RWPE1 (cell line): ENCODE results near the gene INPP4B.

Source experiments
- CTCF ChIA-PET: fragments of 350-600 bp; sonication (Branson Sonifier 250); formaldehyde crosslinking; extraction: SDS; loops from one replicate; lab custom pipeline; 2021; lab: Yijun Ruan, JAX
- POLR2A ChIA-PET: fragments of 400-600 bp; formaldehyde crosslinking; extraction: SDS; loops from one replicate; lab custom pipeline; 2020; ENCODE audit warnings: antibody characterized with exemption; ENCODE audit not compliant: low non-redundant PET; lab: Yijun Ruan, JAX
- DNase-seq: peaks from one replicate; pipeline ENCODE4 v3.0.0; 2012; ENCODE audit warnings: low spot score
- H3K27ac ChIP-seq: fragments of 450-650 bp; 2 replicates; pipeline ENCODE4 v1.5.1; 2017
- TF ChIP-seq, protein P1 (sequence below): fragments of 450-650 bp; conservative IDR thresholded peaks from 2 replicates; pipeline ENCODE4 v1.5.1; 2017; ENCODE audit warnings: low read depth, mild to moderate bottlenecking

INPP4B gene

GRCh38 chr4:142713282-142714030 is 132.6 kb downstream of the INPP4B start:
- ChIA-PET CTCF (no interaction called here), POLR2A (no interaction called here)
- DNase-seq = no peak
- no peak overlapping the region for H3K27ac ChIP-seq
- TF ChIP-seq, protein P1, sequence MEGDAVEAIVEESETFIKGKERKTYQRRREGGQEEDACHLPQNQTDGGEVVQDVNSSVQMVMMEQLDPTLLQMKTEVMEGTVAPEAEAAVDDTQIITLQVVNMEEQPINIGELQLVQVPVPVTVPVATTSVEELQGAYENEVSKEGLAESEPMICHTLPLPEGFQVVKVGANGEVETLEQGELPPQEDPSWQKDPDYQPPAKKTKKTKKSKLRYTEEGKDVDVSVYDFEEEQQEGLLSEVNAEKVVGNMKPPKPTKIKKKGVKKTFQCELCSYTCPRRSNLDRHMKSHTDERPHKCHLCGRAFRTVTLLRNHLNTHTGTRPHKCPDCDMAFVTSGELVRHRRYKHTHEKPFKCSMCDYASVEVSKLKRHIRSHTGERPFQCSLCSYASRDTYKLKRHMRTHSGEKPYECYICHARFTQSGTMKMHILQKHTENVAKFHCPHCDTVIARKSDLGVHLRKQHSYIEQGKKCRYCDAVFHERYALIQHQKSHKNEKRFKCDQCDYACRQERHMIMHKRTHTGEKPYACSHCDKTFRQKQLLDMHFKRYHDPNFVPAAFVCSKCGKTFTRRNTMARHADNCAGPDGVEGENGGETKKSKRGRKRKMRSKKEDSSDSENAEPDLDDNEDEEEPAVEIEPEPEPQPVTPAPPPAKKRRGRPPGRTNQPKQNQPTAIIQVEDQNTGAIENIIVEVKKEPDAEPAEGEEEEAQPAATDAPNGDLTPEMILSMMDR = no peak

DNA sequence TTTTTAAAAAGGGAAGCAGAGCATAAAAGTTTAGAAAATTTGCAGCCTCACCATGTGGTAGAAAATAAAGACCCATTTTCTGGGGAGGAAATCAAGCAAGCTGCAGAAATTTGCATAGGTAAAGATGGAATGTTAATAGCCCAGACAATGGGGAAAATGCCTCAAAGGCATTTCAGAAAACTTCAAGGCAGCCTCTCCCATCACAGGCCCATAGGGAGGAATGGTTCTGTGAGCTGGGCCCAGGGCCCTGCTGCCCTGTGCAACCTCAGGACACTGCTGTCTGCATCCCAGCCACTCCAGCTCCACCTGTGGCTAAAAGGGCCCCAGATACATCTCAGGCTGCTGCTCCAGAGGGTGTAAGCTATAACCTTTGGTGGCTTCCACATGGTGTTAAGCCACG is 137.9 kb downstream of the INPP4B start:
- H3K27ac ChIP-seq = no peak overlapping the region
- no peak for DNase-seq
- ChIA-PET POLR2A (no interaction called here), CTCF (no interaction called here)
- TF ChIP-seq, protein P1 = no peak

DNA sequence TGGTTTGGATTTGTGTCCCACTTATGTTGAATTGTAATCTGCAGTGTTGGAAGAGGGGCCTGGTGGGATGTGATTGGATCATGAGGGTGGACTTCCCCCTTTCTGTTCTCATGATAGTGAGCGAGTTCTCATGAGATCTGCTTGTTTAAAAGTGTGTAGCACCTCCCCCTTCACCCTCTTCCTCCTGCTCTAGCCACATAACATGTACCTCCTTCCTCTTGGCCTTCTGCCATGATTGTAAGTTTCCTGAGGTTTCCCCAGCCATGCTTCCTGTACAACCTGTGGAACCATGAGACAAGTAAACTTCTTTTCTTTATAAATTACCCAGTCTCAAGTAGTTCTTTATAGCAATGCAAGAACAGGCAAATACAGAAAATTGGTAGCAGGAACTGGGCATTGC is 138.7 kb downstream of the INPP4B start:
- DNase-seq = no peak
- ChIA-PET CTCF (no interaction called here), POLR2A (no interaction called here)
- TF ChIP-seq, protein P1 = no peak
- no peak overlapping the region for H3K27ac ChIP-seq

GRCh38 chr4:142706381-142706780 is 139.7 kb downstream of the INPP4B start:
- POLR2A ChIA-PET = no interaction called here
- no peak overlapping the region for H3K27ac ChIP-seq
- CTCF ChIA-PET = interaction anchor here (0.8 kb wide), 1 partner anchor 14 kb away, joined by 3 read pairs; no protein-coding TSS in a partner anchor
- TF ChIP-seq, protein P1 = no peak
- no peak for DNase-seq

DNA sequence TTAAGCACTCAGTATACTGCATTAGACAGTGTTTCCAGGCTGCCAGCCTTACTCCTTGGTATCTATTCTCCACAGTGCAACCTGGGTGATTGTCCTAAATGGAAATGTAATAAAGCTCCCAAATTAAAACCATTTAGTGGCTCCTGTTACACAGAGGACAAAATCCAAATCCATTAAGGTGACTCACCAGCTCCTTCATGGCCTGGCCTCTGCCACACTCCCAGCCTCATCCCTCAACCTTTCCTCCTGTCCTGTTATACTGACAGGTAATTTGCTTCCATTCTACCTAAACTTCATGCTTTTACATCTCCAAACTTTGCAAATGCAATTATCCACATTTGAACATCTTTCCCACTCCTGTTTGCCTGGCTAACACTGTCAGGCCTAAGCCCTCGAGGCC is 140.3 kb downstream of the INPP4B start:
- no peak overlapping the region for H3K27ac ChIP-seq
- DNase-seq = no peak
- CTCF ChIA-PET = interaction anchor here (0.8 kb wide), 1 partner anchor 15 kb away, joined by 3 read pairs; no protein-coding TSS in a partner anchor
- TF ChIP-seq, protein P1 = no peak
- POLR2A ChIA-PET = no interaction called here

DNA sequence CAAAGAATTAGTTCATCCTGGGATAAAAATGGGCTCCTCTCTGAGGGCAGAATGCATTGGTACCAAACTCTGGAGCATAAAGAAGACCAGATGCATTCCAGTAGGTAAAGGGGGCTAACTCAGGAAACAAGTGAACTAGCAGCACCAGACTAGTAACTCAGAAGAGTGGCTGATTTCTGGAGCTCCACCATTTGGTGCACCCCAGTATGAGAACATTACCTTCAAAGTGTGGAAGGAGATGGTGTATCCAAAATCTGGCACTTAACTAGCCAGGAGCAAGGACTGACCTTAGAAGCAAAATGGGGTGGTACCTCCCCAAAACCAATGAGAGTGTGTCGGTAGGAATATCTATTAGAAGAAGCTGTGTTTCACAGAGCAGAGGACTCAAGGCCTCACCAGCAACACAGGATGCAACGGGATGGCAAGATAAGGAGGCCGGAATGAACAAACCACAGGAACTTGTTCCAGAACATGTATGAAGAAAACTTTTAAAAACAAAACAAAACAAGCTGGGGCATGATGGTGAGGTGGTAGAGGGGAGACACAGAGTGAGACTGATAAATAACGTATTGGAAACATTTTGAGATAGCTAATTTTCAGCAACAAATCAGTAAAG is 142.3 kb downstream of the INPP4B start:
- no peak overlapping the region for H3K27ac ChIP-seq
- no peak for DNase-seq
- TF ChIP-seq, protein P1 = no peak
- CTCF ChIA-PET = interaction anchor here (0.7 kb wide), 1 partner anchor 1454 kb away, joined by 4 read pairs; no protein-coding TSS in a partner anchor
- POLR2A ChIA-PET = no interaction called here
